Chondrocyte (in vitro differentiated cells): ENCODE results near the gene MAML3. TPM values are rescaled to one million over a fixed set of nuclear protein-coding genes. Genes with fewer than 3 reads are reported as not detected.
A peak's percentile ranks its signal among the peaks of the same experiment; 100 is the strongest.

Experiments used
- DNase-seq: peaks from one replicate; pipeline ENCODE4 v3.0.0; 2021; ENCODE audit warnings: mixed read lengths, low spot score
- H3K27ac Mint-ChIP-seq: one replicate; pipeline ENCODE4 v1.8.0; 2021; ENCODE audit warnings: mild to moderate bottlenecking, moderate library complexity, mixed read lengths; ENCODE audit not compliant: unreplicated experiment
- H3K27me3 Mint-ChIP-seq: 2 replicates; pipeline ENCODE4 v1.8.0; 2021; ENCODE audit warnings: low read depth, mixed read lengths
- H3K36me3 Mint-ChIP-seq: 2 replicates; pipeline ENCODE4 v1.8.0; 2021; ENCODE audit warnings: low read depth, mixed read lengths
- H3K4me1 Mint-ChIP-seq: 2 replicates; pipeline ENCODE4 v1.8.0; 2021; ENCODE audit warnings: low read depth, mild to moderate bottlenecking, mixed read lengths
- H3K4me3 Mint-ChIP-seq: one replicate; pipeline ENCODE4 v1.8.0; 2021; ENCODE audit warnings: mild to moderate bottlenecking, moderate library complexity, mixed read lengths; ENCODE audit not compliant: unreplicated experiment
- H3K9me3 Mint-ChIP-seq: 2 replicates; pipeline ENCODE4 v1.8.0; 2021; ENCODE audit warnings: low read depth, mixed read lengths
- total RNA-seq: library from RNA; stranded (reverse); gene quantifications from 3 replicates; pipeline ENCODE4 v1.2.1, GENCODE V29; 2021
- TF ChIP-seq, protein P1 (sequence below): fragments of 200-600 bp; sonication (generic); IDR thresholded peaks from 2 replicates; pipeline ENCODE4 v1.5.0; 2021; ENCODE audit warnings: antibody characterized with exemption, mild to moderate bottlenecking, moderate library complexity

Gene MAML3
- total RNA-seq, 1 donor from 2014 or later: 1.6 TPM

DNA sequence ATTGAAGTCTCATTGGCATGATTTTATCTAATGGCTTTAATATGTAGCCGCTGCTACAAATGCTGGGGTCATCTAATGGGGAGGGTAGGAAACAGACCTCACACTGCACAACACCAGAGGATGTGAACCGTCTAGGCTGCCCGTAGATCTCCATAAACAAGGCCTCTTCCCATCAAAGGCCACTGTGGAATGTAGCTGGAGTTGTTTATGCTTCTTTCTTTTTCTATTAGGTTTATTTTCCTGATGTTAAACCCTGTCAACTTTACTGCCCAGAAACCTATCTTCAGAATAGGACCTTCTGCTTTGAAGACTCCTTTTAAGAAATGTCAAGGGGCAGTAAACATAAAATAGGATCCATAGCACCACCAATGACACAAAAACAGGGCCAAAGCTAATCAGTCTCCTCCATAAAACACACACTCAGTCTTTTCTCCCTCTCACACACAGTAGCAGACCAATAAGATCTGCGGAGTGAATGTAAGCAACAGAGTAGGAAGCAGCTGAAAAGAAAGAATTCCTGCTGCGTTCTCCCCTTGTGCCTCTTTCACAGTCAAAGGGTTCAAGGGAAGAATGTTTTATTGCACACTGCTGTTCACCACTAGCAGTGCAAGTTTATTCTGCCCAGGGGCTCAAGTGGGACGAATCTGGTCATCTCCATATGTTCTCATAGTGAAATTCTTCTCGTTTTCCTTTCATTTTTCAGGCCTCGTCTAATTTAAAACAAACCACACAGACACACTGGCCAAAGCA is 72.2 kb downstream of the MAML3 start:
- Mint-ChIP-seq H3K4me3 (no peak overlapping the region), H3K9me3 (no peaks in the 10 kb centered on the region), H3K36me3 (no peaks in the 10 kb centered on the region), H3K27ac (no peak overlapping the region), H3K27me3 (no peaks in the 10 kb centered on the region), H3K4me1 (peaks cover 48% of the 10 kb centered on the region)
- no peak for DNase-seq
- TF ChIP-seq, protein P1, sequence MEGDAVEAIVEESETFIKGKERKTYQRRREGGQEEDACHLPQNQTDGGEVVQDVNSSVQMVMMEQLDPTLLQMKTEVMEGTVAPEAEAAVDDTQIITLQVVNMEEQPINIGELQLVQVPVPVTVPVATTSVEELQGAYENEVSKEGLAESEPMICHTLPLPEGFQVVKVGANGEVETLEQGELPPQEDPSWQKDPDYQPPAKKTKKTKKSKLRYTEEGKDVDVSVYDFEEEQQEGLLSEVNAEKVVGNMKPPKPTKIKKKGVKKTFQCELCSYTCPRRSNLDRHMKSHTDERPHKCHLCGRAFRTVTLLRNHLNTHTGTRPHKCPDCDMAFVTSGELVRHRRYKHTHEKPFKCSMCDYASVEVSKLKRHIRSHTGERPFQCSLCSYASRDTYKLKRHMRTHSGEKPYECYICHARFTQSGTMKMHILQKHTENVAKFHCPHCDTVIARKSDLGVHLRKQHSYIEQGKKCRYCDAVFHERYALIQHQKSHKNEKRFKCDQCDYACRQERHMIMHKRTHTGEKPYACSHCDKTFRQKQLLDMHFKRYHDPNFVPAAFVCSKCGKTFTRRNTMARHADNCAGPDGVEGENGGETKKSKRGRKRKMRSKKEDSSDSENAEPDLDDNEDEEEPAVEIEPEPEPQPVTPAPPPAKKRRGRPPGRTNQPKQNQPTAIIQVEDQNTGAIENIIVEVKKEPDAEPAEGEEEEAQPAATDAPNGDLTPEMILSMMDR: no peak

DNA sequence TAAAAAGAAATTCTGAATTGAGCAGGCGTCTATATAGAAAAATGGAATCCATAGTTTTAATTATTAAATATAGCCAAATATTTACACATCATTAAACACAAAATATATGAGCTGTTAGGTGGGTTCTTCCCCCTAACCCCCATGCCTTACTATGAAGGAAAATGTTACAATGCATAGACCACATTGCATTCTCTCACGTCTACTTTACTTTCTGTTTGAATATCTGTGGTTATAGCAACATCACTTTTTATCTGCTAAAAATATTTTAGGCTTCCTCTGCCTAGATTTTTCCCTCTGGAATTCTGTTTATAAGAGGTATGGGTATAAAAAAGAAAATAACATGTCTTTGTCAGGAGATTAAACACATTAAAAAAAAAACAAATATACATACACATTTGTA is 73.1 kb downstream of the MAML3 start:
- Mint-ChIP-seq H3K4me1 (peaks cover 42% of the 10 kb centered on the region), H3K4me3 (no peak overlapping the region), H3K27ac (no peak overlapping the region), H3K36me3 (no peaks in the 10 kb centered on the region), H3K27me3 (no peaks in the 10 kb centered on the region), H3K9me3 (no peaks in the 10 kb centered on the region)
- TF ChIP-seq, protein P1: no peak
- DNase-seq: no peak

DNA sequence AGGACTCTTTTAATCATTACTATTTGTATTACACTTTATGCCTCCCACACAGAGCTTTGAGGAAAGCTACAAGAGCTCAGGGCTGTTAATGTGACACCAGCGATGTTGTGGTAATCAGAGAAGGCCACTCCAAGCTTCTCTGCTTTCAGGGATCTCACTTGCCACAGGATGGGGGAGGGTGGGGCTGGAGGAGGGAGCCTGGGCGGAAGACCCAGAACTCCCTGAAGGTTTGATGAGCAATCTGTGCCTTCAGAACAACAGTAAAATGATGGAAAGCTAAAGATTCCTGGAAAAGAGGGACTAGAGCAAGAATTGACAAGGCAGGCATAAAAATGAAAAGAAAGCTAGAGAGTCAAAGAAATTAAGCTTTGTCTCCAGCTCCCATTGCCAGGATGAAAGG is 75.6 kb downstream of the MAML3 start:
- peaks cover 20% of the 10 kb centered on the region for H3K4me1 Mint-ChIP-seq
- no peaks in the 10 kb centered on the region for H3K36me3 Mint-ChIP-seq
- no peak for DNase-seq
- H3K9me3 Mint-ChIP-seq: no peaks in the 10 kb centered on the region
- peak overlapping the region; percentile 45 for H3K4me3 Mint-ChIP-seq
- no peaks in the 10 kb centered on the region for H3K27me3 Mint-ChIP-seq
- TF ChIP-seq, protein P1: no peak
- peak overlapping the region; percentile 86 for H3K27ac Mint-ChIP-seq

DNA sequence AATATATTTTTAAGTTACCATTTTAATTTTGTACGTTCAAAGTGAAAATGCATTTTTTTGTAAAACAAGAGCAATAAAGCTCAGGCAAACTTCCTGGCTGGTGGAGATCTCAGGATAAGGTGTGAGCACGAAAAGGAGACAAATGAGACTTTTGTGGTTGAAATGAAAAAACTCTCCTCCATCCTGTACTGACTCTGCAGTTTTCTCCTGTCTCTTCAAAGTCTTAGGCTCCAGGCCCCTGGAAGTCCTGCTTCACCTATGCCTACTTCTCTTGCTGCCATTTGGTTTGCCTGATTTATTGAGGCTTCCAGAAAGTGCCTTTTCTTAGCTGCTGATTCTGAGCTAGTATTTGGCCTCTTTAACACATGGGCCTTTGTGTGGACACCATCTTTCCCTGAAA is 77.7 kb downstream of the MAML3 start:
- TF ChIP-seq, protein P1: no peak

DNA sequence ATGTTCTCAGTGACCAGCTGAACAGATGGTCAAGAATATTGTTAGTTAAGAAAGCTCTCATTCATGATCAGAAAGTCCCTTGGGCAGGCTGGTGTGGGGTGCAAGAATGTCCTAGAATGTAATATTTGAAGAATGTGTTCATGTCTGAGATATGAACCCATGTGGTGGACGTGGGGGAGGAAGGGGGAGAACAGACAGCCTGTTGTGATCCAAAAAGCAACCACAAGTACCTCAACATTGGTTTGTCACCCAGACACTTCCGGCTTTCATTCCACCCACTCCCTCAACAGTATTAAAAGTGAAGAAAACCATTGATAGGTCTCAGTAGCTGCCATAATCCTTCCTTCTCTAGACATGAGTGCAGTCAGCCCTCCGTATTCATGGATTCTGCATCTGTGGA is 82.2 kb downstream of the MAML3 start:
- Mint-ChIP-seq H3K27ac (peak overlapping the region; percentile 89), H3K4me1 (peaks cover 36% of the 10 kb centered on the region), H3K36me3 (no peaks in the 10 kb centered on the region), H3K27me3 (no peaks in the 10 kb centered on the region), H3K4me3 (peak overlapping the region; percentile 8), H3K9me3 (no peaks in the 10 kb centered on the region)
- TF ChIP-seq, protein P1: no peak
- no peak for DNase-seq

More for the DNA sequence above, 77.7 kb downstream of the MAML3 start:
- no peak overlapping the region for H3K4me3 Mint-ChIP-seq
- no peak overlapping the region for H3K27ac Mint-ChIP-seq
- no peaks in the 10 kb centered on the region for H3K27me3 Mint-ChIP-seq
- no peaks in the 10 kb centered on the region for H3K36me3 Mint-ChIP-seq
- peaks cover 31% of the 10 kb centered on the region for H3K4me1 Mint-ChIP-seq
- DNase-seq: no peak
- H3K9me3 Mint-ChIP-seq: no peaks in the 10 kb centered on the region
